Measurements from ENCODE around the gene TAF6. TPM values are rescaled to one million over a fixed set of nuclear protein-coding genes. Genes with fewer than 3 reads are reported as not detected.

TAF6 gene
- total RNA-seq, 6 experiments from 2014 or later = 66.4 to 78.6 (median 77.4) TPM

DNA sequence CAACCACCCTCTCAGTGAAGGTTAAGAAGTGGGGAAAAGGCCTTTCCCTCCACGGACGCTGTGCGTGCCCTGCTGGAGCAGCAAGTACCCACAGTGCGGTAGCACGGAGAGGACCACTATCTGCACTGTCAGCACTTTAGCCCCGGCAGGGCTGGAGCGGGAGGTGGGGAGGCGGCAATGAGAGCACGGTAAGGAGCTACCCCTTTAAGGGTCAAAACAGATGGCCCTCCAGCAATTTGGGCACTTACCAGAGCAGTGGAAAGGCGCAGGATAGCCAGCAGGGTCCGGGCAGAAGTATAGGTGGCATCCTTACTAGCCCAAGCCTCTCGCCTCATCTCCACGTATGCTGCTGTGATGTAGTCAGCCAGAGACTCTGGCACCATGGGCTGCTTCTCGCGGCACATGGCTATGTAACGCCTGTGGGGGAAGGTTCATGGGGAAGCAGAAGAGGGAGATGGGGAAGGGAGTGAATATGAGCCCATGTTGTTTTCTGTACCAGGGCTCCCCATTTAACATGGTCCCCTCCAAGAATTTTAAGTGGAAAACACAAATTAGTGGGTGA, 25.2 kb downstream of the TAF6 start:
- no peak for DNase-seq
- Mint-ChIP-seq H3K4me1 (ENCODE audit: low read depth) (peaks cover 66% of the 10 kb centered on the region), H3K27me3 (ENCODE audit: insufficient read depth) (peaks cover 2% of the 10 kb centered on the region), H3K36me3 (ENCODE audit: low read depth) (peaks cover 74% of the 10 kb centered on the region), H3K27ac (peak overlapping the region; percentile 67), H3K9me3 (no peaks in the 10 kb centered on the region), H3K4me3 (no peak overlapping the region)
- TF ChIP-seq, protein P1, sequence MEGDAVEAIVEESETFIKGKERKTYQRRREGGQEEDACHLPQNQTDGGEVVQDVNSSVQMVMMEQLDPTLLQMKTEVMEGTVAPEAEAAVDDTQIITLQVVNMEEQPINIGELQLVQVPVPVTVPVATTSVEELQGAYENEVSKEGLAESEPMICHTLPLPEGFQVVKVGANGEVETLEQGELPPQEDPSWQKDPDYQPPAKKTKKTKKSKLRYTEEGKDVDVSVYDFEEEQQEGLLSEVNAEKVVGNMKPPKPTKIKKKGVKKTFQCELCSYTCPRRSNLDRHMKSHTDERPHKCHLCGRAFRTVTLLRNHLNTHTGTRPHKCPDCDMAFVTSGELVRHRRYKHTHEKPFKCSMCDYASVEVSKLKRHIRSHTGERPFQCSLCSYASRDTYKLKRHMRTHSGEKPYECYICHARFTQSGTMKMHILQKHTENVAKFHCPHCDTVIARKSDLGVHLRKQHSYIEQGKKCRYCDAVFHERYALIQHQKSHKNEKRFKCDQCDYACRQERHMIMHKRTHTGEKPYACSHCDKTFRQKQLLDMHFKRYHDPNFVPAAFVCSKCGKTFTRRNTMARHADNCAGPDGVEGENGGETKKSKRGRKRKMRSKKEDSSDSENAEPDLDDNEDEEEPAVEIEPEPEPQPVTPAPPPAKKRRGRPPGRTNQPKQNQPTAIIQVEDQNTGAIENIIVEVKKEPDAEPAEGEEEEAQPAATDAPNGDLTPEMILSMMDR (IDR thresholded peaks at IDR 0.05) = no peak

DNA sequence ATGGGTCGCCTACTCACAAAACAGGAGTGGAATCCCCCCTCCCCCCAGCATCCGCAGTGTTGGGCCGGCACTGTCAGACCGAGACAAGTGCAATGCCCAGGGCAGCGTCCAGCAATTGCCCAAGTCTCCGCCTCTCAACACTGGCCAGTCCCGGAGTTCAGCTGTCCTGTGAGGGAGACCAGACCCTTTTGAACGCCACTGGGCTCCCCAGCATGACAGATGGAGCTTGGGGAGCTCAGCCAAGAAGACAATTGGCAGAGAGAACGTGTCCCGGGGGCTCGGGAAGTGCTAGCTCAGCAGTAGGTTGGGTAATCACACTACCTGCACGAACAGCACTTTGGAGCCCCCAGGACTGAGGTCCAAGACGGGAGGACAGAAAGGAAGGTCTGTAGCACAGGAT, 25.7 kb downstream of the TAF6 start:
- Mint-ChIP-seq H3K4me3 (no peak overlapping the region), H3K27ac (peak overlapping the region; percentile 67), H3K27me3 (ENCODE audit: insufficient read depth) (peaks cover 2% of the 10 kb centered on the region), H3K4me1 (ENCODE audit: low read depth) (peaks cover 61% of the 10 kb centered on the region), H3K9me3 (no peaks in the 10 kb centered on the region), H3K36me3 (ENCODE audit: low read depth) (peaks cover 69% of the 10 kb centered on the region)
- TF ChIP-seq, protein P1 (IDR thresholded peaks at IDR 0.05) = no peak
- DNase-seq = no peak

DNA sequence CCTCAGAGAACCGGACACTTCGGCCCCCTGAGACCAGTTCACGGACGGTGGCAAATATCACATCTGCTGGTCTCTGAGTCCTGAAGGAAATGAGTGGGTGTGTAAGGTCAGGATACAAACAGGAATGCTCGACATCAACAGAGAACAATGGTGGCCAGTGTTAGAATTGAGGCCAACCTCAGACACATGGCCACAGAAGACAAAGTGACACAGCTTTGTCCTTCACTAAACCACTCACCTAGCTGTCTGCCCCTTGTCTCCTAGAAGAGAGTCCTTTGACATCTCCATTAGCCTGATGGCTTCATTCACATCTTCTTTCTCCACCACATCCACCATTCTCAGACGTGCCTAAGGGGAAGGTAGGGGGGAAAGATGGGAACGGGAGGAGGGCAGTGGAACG, 26.1 kb downstream of the TAF6 start:
- H3K4me3 Mint-ChIP-seq = no peak overlapping the region
- peaks cover 64% of the 10 kb centered on the region for H3K36me3 Mint-ChIP-seq (ENCODE audit: low read depth)

DNA sequence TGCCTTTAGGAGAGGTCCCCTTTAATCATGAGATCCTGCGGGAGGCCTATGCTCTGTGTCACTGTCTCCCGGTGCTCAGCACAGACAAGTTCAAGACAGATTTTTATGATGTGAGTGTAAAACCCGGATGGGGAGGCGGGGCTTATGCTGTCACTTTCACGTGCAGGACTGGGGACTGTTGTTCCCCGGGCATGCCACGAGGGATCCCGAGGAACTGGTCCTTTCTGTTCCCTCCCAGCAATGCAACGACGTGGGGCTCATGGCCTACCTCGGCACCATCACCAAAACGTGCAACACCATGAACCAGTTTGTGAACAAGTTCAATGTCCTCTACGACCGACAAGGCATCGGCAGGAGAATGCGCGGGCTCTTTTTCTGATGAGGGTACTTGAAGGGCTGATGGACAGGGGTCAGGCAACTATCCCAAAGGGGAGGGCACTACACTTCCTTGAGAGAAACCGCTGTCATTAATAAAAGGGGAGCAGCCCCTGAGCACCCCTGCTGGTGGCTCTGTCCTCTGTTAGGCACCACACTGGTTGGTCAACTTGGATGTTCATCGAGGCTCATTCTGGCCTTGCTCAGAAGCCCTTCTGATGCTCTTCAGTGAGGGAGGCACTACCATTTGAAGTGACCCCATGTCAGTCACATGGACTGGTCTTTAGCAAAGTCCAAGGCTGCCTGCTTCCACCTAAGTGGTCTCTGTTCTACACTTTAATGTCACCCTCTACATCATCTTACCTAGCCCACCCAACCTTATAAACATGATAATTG, 27.6 kb downstream of the TAF6 start:
- DNase-seq = peak; percentile 43
- Mint-ChIP-seq H3K4me1 (ENCODE audit: low read depth) (peaks cover 72% of the 10 kb centered on the region), H3K36me3 (ENCODE audit: low read depth) (peaks cover 53% of the 10 kb centered on the region), H3K4me3 (peak overlapping the region; percentile 92), H3K27me3 (ENCODE audit: insufficient read depth) (peaks cover 2% of the 10 kb centered on the region), H3K9me3 (no peaks in the 10 kb centered on the region), H3K27ac (peak overlapping the region; percentile 90)
- TF ChIP-seq, protein P1 (IDR thresholded peaks at IDR 0.05) = peak; percentile 45

More for the DNA sequence above, 26.1 kb downstream of the TAF6 start:
- peak overlapping the region; percentile 67 for H3K27ac Mint-ChIP-seq
- TF ChIP-seq, protein P1 (IDR thresholded peaks at IDR 0.05) = no peak
- DNase-seq = no peak
- H3K4me1 Mint-ChIP-seq (ENCODE audit: low read depth) = peaks cover 61% of the 10 kb centered on the region
- H3K27me3 Mint-ChIP-seq (ENCODE audit: insufficient read depth) = peaks cover 2% of the 10 kb centered on the region
- H3K9me3 Mint-ChIP-seq = no peaks in the 10 kb centered on the region

DNA sequence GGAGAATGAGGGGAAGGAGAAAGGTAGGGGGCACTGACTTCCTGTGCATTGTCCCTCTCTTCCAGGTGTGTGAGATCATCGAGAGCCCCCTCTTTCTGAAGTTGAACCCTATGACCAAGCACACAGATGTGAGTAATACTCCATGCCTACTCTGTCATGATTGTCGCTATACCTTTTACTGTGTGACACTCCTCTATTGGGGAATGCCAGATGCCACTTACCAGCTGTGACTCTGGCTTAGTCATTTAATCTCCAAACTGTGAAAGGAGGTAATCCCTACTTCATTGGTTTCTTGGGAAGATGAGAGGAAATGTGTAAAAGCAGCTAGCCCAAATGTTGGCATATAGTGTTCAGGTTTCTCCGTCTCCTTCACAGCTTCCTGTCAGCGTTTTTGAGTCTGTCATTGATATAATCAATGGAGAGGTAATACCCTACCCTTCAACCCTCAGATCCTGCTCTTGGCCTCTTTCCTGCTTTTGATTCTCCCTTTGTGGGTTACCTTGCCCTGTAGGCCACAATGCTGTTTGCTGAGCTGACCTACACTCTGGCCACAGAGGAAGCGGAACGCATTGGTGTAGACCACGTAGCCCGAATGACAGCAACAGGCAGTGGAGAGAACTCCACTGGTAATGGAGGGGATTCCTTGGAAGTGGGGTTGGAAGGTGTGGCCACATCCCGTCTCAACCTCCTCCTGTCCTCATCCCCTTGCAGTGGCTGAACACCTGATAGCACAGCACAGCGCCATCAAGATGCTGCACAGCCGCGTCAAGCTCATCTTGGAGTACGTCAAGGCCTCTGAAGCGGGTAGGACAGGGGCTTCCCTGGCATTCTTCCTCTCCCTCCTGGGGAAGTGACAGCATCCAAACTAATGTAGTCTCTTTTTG, 28.4 kb downstream of the TAF6 start:
- Mint-ChIP-seq H3K4me1 (ENCODE audit: low read depth) (peaks cover 78% of the 10 kb centered on the region), H3K36me3 (ENCODE audit: low read depth) (peaks cover 46% of the 10 kb centered on the region), H3K27ac (peak overlapping the region; percentile 90)

More for the DNA sequence above, 28.4 kb downstream of the TAF6 start:
- no peaks in the 10 kb centered on the region for H3K9me3 Mint-ChIP-seq
- peaks cover 2% of the 10 kb centered on the region for H3K27me3 Mint-ChIP-seq (ENCODE audit: insufficient read depth)
- H3K4me3 Mint-ChIP-seq = peak overlapping the region; percentile 92
- TF ChIP-seq, protein P1 (IDR thresholded peaks at IDR 0.05) = no peak
- peak; percentile 35 for DNase-seq

All from HFFc6 (cell line).